Parathyroid adenoma (tissue), 2 donors: Measurements from ENCODE around the gene CANX.

ENCODE experiments used
- H2AFZ ChIP-seq: fragments of 300-600 bp; sonication (generic); one replicate; pipeline ENCODE4 v1.7.0; 2017; ENCODE audit warnings: antibody characterized with exemption, mild to moderate bottlenecking
- H3K27ac ChIP-seq: fragments of 300-600 bp; sonication (generic); one replicate; pipeline ENCODE4 v1.7.0; 2017
- H3K27me3 ChIP-seq: fragments of 300-600 bp; sonication (generic); one replicate; pipeline ENCODE4 v1.7.0; 2017; ENCODE audit warnings: low read length; ENCODE audit not compliant: control insufficient read depth, insufficient read depth
- H3K36me3 ChIP-seq: fragments of 300-600 bp; sonication (generic); one replicate; pipeline ENCODE4 v1.7.0; 2017; ENCODE audit warnings: low read length; ENCODE audit not compliant: control insufficient read depth, insufficient read depth
- H3K4me1 ChIP-seq: fragments of 300-600 bp; sonication (generic); one replicate; pipeline ENCODE4 v1.7.0; 2017; ENCODE audit warnings: control low read depth
- H3K4me2 ChIP-seq: fragments of 300-600 bp; sonication (generic); one replicate; pipeline ENCODE4 v1.7.0; 2017; ENCODE audit warnings: low read length
- H3K4me3 ChIP-seq: fragments of 300-600 bp; sonication (generic); one replicate; pipeline ENCODE4 v1.7.0; 2017; ENCODE audit warnings: low read depth, low read length
- H3K79me2 ChIP-seq: fragments of 300-600 bp; sonication (generic); one replicate; pipeline ENCODE4 v1.7.0; 2017; ENCODE audit warnings: control low read depth
- H3K9ac ChIP-seq: fragments of 300-600 bp; sonication (generic); one replicate; pipeline ENCODE4 v1.7.0; 2017; ENCODE audit warnings: mild to moderate bottlenecking
- H3K9me3 ChIP-seq: fragments of 300-600 bp; sonication (generic); one replicate; pipeline ENCODE4 v1.7.0; 2017; ENCODE audit warnings: low read length; ENCODE audit not compliant: control insufficient read depth
- CTCF ChIP-seq: fragments of 300-600 bp; sonication (generic); IDR thresholded peaks from one replicate; pipeline ENCODE4 v1.7.0; 2017; ENCODE audit warnings: antibody characterized with exemption, mild to moderate bottlenecking
- donor health status: primary hyperparathyroidism.

Gene CANX

GRCh38 chr5:179668391-179668790 is 30.4 kb upstream of the CANX start:
- no peaks in the 10 kb centered on the region for H3K36me3 ChIP-seq
- no peak overlapping the region for H2AFZ ChIP-seq
- H3K4me3 ChIP-seq, result no peak overlapping the region
- no peak overlapping the region for H3K4me2 ChIP-seq
- no peaks in the 10 kb centered on the region for H3K79me2 ChIP-seq
- H3K9me3 ChIP-seq, result no peaks in the 10 kb centered on the region
- no peak overlapping the region for H3K27ac ChIP-seq
- H3K4me1 ChIP-seq, result no peaks in the 10 kb centered on the region
- no peaks in the 10 kb centered on the region for H3K27me3 ChIP-seq
- H3K9ac ChIP-seq, result no peak overlapping the region
- TF ChIP-seq CTCF, result peak; percentile 67

GRCh38 chr5:179678223-179679013 is 20.3 kb upstream of the CANX start:
- no peaks in the 10 kb centered on the region for H3K9me3 ChIP-seq
- no peaks in the 10 kb centered on the region for H3K79me2 ChIP-seq
- no peaks in the 10 kb centered on the region for H3K27me3 ChIP-seq
- H3K27ac ChIP-seq, result peak overlapping the region; percentile 62
- peak overlapping the region; percentile 91 for H2AFZ ChIP-seq
- no peak for TF ChIP-seq CTCF
- H3K9ac ChIP-seq, result peak overlapping the region; percentile 89
- H3K36me3 ChIP-seq, result no peaks in the 10 kb centered on the region
- peak overlapping the region; percentile 100 for H3K4me2 ChIP-seq
- peaks cover 10% of the 10 kb centered on the region for H3K4me1 ChIP-seq
- H3K4me3 ChIP-seq, result peak overlapping the region; percentile 95

GRCh38 chr5:179679014-179679674 is 19.6 kb upstream of the CANX start:
- Histone ChIP-seq H2AFZ (peak overlapping the region; percentile 91), H3K4me3 (peak overlapping the region; percentile 95), H3K36me3 (no peaks in the 10 kb centered on the region), H3K9me3 (no peaks in the 10 kb centered on the region), H3K27ac (peak overlapping the region; percentile 62), H3K4me1 (peaks cover 10% of the 10 kb centered on the region), H3K27me3 (no peaks in the 10 kb centered on the region), H3K4me2 (peak overlapping the region; percentile 100), H3K79me2 (no peaks in the 10 kb centered on the region), H3K9ac (no peak overlapping the region)
- no peak for TF ChIP-seq CTCF

- Histone ChIP-seq H3K36me3 (no peaks in the 10 kb centered on the region), H3K4me2 (no peak overlapping the region), H3K9ac (no peak overlapping the region), H3K79me2 (no peaks in the 10 kb centered on the region), H3K27ac (no peak overlapping the region), H2AFZ (no peak overlapping the region), H3K27me3 (no peaks in the 10 kb centered on the region), H3K4me3 (no peak overlapping the region), H3K4me1 (peaks cover 10% of the 10 kb centered on the region), H3K9me3 (no peaks in the 10 kb centered on the region)
- TF ChIP-seq CTCF, result no peak
Observed at GRCh38 chr5:179680014-179680779, 18.6 kb upstream of the CANX start.
